NCI-H748 treated with DMSO at 0.1 percent for 48 hours (cell line): ENCODE measurements around the gene VWA8.
"Not testable (repeated sequence)": the region's sequence is repeated elsewhere in the genome, so short reads cannot be mapped to it uniquely, and the experiment has no call there.

Source experiments
- DNase-seq: peaks from one replicate; lab custom pipeline; 2025; lab: John Stamatoyannopoulos, UW

The VWA8 gene

DNA sequence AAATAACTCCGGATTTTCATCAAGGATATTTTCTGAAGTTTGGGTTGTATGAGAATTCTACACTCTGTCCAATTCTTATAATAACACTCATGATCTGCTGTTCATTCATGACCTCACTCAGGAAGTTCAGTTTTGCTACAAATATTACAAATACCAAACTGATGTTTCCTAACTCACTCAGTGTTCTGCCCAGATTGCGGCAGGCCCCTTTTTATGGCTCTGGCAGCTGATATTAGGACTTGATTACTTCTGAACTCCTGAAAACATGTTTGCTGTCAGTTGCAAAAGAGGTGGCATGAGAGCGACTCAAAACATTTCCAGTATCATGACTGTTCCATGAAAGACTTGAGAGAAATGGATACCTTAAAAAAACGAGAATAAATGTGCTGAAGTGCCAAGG is 315.6 kb downstream of the VWA8 start:
- no peak for DNase-seq

DNA sequence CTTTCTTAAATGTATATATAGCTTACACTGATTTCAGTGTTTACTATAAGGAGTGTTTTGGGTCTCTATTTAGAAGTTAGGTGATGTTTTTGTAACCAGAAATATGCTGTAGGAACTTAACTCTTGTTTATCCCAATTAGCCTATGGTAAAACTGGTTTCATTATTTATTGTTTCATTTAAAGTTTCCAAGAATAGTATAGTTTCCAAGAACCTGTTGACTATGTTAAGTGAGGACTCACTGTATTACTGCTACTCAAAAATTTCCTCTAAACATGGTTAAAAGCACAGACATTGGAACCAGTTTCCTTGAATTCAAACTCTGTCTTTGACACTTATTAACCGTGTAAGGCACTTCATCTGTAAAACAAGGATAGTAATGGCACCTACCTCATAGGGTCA is 316.2 kb downstream of the VWA8 start:
- no peak for DNase-seq

DNA sequence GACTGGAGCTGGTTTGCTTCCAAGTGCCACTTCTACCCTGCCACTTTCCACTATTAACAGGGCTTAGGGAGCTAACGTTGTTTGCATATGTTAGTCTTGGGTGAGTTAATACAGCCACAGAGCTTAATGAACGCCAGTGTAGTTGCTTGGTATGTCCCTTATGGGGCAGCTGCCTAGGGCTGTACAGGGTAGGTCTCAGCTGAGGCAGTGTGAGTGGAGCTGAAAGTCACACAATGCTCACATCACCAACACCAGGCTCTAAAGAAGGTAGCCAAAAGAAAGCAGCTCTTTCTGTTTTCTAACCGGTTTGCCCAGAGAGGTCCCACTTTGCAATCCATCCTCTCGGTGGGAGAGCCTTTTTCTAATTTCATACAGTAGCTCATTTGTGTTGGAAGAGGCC is 317.4 kb downstream of the VWA8 start:
- DNase-seq = no peak

DNA sequence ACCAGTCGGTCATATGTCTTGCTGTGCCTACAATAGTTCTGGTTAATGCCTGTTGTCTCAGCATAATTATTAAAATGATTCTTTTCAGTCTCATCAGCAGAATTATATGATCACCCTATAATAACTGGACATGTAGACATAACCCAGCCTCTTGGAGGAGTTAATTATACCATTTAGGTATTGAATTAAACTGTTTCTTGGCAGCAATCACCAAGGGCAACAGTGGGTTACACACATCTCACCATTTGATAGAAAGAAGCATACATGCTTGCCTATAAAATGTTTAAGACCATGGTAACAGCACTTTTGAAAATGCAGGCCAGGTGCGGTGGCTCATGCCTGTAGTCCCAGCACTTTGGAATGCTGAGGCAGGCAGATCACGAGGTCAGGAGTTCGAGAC is 318.9 kb downstream of the VWA8 start:
- peak; percentile 54 for DNase-seq

DNA sequence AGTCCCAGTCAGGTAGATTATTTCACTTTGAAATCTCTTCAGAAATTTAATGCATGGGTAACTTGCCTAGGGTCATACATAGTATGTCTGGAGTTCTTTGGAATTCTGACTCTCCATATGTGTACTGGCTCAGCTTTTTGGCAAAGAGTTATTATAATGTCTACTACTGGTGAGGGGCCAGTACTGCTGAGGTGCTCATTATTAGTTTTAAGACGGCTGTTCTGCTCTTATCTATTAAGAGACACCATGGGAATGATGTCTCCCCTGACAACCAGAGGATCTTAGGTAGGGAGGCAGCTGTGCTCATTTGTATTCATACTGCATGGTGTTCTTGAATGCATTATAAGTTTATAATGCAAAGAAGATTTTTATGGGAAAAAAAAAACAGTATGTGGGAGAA is 319.5 kb downstream of the VWA8 start:
- DNase-seq = no peak

DNA sequence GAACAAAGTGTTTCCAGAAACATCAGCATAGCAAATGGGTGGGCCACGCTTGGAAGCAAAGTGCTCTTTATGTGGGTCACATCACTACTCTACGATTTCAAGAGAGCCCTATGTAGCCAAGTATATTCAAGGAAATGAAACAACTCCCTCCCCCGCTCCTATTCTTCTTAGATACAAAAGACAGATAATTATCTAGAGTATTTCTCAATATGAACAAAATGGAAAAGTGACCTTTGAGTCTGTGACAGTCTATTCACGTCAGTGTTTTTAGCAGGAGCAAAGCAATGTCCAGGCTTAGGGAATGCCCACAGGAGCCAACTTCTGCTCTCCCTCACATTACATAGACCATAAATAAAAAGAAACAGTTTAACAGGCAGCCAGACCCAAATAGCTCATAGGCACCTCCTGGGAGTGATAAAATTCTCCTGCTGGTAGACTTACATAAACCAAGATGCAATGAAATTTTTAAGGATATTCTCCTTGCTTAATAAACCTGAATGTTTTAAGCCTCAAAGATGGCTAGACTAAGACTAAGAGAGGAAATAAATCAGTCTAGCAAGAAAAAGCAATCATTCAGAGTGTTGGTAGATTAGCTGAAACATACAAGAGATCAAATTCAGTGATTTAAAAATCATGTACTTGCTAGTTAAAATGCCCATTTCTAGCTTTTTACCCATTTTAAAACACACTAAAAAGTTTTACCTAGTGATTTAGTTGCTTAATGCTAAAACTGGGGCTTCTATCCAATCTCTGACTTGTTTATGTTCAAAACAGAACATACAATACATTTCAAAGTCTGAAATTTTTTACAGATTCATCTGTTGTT is 320.7 kb downstream of the VWA8 start:
- DNase-seq = no peak

DNA sequence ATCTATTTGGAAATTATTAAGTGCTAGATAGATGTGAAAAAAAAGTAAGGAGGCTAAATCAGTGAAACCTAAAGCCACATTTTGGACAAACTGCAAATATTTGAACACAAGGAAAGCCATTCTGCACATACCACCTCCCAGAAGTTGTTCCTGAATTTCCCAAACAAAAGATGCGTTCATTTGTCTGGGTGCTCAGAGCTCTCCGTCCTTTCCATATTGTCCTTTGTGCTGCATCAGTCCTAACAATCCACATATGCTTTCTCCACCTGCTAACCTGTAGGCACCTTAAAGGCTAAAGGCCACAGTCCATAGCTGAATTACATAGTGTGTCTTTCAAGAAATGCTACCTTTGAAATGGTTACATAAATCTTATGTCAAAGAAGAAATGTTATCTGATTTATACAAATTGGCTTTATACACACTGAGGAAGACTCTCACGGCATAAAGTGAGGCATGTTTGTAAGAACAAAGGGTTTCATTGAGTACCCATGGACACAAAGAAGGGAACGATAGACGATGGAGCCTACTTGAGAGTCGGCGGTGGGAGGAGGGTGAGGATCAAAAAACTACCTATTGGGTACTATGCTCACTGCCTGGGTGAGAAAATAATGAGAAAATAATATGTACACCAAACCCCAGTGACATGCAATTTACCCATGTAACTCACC is 321.5 kb downstream of the VWA8 start:
- no peak for DNase-seq

DNA sequence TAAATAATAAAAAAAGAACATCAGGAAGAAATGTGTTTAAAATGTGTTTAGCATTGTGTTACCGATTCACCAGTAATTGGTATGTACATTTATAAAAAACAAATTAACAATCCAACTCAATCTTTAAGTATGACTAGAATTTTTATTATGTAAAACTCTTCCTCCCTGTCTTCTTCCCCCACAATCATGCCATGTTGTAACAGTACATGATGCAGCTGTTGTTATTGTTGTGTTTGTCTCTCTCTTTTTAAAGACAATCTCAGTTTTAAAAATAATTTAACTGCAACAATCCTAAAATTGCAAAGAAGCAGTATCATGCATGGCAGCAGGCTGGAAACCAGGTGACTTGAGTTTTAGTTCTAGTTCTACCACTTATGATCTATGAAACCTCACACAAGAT is 323.3 kb downstream of the VWA8 start:
- DNase-seq = no peak

DNA sequence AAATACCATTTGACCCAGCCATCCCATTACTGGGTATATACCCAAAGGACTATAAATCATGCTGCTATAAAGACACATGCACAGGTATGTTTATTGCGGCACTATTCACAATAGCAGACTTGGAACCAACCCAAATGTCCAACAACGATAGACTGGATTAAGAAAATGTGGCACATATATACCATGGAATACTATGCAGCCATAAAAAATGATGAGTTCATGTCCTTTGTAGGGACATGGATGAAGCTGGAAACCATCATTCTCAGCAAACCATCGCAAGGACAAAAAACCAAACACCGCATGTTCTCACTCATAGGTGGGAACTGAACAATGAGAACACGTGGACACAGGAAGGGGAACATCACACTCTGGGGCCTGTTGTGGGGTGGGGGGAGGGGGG is 323.9 kb downstream of the VWA8 start:
- DNase-seq = not testable (repeated sequence)

DNA sequence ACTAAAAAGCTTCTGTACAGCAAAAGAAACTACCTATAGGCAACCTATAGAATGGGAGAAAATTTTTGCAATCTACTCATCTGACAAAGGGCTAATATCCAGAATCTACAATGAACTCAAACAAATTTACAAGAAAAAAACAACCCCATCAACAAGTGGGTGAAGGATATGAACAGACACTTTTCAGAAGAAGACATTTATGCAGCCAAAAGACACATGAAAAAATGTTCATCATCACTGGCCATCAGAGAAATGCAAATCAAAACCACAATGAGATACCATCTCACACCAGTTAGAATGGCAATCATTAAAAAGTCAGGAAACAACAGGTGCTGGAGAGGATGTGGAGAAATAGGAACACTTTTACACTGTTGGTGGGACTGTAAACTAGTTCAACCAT is 324.3 kb downstream of the VWA8 start:
- not testable (repeated sequence) for DNase-seq

DNA sequence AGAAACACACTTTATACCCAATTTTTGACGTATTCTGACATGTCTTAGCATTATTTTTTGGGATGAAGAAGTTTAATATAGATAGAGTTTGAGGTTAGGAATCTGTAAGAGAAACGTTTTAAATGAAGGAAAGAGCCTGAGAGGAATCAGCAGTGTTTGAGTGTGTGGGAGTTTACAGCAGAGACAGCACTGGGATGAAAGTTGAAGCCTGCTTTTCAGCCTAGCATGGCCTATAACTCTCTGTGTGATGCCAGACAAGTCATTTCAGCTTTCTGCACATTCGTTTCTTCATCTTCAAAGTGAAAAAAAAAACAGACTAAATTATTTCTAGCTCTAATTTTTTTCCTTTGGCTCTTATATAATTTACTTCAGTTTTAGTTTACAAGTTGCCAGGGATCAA is 326.5 kb downstream of the VWA8 start:
- DNase-seq = no peak

DNA sequence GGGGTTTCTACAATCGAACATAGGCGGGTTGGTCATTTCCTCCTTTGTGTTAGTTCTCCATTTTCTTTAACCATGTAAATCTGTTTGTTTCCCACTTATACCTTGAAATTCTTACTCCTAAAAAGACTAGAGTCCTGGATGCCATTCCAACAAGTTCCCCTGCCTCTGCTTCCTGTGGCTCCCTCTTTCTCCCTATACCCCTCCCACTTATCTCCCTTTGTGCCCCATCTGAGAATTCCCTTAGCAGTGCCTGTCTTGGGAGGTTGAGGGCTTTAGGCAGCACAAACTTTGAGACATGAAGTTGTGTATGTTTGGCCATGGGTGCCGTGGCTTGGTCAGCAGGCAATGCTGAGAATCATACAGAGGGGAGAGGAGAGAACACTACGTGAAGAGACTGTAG is 327.1 kb downstream of the VWA8 start:
- no peak for DNase-seq

DNA sequence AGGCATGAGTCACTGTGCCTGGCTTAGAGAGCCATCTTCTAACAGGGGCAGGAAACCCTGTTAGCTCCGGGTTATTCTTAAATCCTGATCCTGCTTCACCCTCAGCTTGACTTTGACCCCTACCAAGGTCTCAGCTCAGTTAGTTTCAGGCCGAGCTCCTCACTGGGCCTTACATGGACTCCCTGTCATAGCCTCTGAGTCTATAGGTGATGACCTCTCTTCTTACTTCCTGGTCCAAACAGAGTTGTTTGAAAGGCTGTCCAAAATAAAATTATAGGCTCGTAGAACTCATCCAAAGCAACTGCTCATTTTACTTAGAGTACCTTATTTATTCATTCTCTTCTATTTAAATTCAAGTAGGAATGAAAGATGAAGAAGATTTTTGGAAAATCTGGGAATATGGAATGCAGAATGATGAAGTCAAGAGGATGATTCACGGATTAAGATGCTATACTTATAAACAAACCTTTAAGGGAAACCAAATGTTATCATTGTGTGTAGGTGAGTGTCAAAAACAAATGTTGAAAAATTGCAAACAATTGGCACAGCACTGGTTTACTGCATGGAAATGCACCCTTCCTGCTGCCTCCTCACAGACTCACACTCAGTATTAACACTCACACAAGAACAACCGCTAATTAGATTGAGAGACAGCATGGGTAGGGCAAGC is 329.5 kb downstream of the VWA8 start:
- no peak for DNase-seq

DNA sequence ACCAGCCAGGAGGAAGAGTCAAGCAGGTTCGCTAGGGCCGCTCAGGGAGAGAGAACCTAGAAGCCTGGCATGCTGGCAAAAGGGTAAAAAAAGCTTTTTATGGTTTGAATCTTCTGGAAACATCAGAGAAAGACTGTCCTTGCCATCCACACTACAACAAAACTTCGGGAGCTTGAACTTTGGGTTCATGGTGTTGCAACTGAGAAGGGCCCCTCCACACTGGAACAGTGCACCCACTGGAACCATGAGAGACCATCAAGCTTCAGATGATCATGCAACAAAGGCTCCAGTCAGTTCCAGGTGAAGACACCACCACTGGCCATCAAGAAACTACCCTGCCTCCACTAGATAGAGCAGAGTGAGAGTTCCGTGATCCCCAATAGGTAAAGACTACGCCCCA is 333.5 kb downstream of the VWA8 start:
- no peak for DNase-seq

DNA sequence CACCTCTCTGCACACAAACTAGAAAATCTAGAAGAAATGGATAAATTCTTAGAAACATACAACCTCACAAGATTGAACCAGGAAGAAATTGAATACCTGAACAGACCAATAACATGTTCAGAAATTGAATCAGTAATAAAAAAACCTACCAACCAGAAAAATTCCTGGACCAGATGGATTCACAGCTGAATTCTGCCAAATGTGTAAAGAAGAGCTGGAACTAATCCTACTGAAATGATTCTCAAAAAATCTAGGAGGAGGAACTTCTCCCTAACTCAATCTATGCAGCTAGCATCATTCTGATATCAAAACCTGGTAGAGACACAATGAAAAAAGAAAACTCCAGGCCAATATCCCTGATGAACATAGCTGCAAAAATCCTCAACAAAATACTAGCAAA is 336.9 kb downstream of the VWA8 start:
- DNase-seq = no peak

DNA sequence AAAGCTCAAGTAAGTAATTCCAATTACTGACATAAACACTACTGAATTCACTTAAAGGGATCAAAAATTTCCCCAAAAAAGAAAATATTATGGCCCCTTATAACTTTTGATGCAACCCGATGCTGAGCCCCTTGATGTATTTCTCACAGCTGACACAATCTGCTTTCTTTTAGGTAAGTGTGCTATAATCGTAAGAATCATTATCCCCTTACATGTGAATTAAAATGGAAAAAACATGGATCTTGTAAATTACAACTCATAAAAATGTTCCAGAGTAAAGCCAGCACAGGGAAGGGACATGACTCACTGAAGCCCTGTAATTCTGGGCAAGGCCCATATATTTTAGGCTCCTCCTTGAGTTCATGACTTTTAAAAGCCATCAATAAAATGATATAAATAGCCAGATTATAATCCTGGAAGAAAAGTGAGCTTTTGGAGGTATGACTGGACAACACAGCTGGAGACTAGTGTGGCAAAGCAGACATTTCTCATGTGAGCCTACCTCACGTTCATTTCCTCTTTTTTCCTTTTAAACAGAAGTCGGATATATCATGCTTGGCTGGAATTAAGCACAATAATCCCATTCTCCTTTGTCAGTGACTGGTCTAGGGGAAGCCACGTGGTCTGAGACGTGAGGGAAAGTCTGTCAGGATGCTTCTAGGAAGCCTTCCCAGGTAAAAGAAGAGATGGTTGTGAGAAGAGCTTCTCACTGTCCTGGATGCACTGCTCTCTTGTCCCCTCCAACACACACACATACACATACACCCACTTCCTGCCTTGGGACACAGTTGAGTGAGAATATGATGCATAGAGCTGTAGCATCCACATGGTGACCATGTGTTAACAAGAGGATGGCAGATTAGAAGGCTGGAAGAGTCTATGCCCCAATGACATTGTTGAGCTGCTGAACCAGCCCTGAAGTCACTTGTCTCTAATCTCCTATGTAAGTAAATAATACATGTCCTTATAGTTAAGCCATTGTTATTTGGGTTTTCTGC is 338.2 kb downstream of the VWA8 start:
- no peak for DNase-seq

DNA sequence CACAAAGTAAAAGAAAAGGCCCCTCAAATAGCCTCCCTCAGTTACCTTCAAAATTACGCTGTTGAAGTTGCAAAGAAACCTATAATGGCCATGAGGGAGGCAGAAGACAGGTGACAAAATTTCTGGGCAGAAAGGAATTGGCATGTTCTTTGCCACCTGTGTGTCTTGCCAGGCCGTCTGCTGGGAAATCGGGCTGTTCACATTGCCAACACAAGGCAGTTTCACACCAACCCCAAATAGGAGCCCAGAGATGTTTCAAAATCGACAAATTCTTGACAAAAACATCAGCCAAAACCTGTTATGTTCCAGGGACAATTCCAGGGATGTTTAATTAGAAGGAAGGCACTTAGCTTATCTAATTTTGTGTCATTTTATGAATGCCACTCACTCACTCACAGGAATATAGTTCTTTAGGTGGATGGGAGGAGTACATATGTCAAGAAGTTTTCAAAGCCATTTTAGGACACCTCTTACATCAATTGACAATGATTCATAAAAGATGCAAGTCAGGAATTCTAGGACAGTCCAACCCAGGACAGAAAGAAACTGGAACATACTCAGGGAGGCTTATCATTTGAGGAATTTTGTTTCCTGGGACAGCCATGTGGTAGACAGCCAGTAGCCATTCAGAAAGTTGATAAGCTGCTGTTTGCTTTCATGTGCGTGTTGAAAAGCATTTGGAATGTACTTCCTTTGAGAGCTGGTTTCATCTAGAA is 339.0 kb downstream of the VWA8 start:
- no peak for DNase-seq

DNA sequence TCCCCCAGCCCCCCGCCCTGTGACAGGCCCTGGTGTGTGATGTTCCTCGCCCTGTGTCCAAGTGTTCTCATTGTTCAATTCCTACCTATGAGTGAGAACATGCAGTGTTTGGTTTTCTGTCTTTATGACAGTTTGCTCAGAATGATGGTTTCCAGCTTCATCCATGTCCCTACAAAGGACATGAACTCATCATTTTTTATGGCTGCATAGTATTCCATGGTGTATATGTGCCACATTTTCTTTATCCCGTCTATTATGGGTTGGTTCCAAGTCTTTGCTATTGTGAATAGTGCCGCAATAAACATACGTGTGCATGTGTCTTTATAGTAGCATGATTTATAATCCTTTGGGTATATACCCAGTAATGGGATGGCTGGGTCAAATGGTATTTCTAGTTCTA is 343.3 kb downstream of the VWA8 start:
- DNase-seq = not testable (repeated sequence)

DNA sequence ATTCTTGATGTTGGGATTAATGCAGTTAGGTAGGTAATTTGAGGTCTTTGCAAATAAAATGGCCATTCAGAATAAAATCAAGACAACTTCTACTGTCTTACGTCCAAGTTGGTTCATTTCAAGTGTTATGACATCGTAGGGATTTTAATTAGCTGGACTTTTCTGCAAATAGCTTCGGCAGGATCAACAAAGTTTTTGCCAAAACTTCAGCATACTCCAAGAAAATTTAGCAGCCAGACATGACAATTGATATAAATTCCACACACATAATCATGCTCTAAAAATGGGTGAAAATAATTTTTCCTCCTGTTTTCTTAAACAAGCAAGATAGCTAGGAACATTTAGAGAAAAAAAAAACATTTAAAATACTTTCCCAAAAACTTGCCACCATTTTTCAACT is 344.8 kb downstream of the VWA8 start:
- DNase-seq = no peak

DNA sequence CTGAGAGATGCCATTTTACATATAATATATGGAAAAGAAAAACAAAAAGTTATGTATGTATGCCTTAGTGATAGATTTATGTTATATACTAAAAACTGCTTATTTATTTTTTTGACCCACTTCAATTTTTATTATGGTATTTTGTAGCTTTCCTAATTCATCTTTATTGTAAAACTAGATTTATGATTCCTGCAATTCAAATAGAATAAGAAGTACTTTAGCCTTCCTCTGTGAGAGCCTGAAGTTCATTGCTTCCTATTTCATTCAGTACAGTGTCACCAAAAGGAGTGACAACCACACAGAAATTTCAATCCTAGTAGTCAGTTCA is 345.4 kb downstream of the VWA8 start:
- no peak for DNase-seq
